Nucleus accumbens (tissue), 56 donors: ENCODE measurements around the gene MORC3.

ENCODE experiments used
- DNase-seq, 56 donors: peaks; one replicate each; lab custom pipeline; 2025; lab: John Stamatoyannopoulos, UW

Gene MORC3

DNA sequence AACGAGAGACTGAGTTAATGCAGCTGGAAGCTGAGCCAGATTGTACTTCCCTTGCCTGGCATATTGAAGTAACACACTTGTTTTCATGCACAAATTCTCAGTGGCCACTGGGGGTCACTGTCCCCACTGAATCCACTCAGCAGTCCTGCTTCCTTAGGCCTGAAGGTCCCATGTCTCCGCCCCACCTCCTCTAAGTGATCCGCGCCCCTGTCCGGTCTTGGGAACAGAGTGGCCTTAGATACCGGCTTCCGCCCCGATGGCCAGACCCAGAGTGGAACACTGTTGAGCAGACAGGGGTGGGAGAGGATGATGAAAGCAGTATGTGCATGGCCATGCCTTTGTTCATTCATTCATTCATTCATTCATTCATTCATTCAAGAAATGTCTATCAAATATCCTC lies 100.0 kb downstream of the MORC3 start:
- peak in 47 of 56 donors; percentile 5 to 78 (median 35) for DNase-seq

DNA sequence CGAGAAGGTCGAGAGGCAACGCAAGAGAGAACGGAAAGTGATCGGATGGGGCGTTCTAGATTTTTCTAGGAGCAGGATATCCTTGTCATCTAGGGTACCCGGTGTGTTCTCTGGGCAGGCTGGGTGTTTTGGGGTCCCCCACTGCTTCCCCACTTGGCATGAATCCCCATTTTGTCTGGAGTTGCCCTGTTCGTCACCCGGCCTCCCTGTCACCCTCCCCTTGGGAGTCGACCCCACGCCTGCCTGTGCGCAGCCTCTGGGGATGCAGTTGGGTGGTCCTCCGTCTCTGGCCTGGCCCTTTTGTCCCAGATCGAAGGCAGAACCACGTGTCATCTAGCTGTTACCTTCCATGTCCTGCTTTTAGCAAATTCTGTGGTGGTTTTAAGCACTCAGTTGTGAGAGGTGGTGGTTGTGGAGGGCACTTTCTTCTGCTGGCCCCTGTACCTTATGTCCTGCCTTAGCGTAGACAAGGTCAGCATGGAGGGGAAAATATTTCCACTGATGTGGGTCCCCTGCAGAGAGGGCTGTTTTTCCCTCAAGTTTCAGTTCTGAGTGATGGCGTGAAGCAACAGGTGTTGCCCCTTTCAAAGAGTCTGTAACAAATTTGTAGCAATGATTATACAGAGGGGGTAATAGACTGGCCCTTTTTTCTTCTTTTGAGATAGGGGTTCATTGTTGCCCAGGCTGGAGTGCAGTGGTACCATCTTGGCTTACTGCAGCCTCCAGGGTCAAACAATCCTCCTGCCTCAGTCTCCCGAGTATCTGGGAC lies 100.8 kb downstream of the MORC3 start:
- no peak for DNase-seq

DNA sequence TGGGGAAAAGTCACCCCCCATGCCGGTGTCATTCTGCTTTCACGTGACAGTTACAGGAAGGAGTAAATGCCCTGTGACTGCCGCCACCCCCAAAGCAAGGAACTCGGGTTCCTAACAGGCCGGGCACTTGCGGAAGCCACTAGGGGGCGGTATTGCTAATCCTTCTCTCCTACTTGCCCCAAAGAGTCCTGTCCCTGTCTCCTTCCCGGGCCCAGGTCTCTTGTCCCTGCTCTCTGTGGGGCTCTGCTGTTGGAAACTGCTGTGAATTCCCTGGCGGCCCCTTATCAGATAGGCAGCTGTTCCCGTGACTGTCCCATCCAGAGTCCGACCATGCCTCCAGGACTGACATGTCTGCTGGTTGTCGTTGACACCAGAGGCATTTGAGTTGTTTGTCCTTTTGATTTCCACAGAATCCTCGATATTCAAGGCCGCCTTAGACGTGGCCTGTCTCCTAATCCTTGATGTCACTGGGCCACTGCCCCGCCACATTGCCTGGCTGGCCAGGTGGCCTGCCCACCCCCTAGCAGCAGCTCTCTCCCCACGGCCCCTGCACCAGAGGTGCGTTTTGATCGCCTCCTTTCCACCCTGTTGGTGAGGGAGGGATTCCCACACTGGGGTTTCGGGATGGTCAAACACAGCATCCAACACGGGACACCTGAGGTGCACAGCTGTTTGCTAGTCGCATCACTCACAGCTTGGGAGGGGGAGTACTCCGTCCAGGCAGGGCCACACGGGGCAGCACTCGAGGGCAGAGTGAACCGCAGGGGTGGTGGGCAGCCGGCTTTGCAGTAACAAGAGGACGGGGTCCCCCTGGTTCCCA lies 102.5 kb downstream of the MORC3 start:
- peak in 3 of 56 donors; percentile 1 to 15 (median 8) for DNase-seq

DNA sequence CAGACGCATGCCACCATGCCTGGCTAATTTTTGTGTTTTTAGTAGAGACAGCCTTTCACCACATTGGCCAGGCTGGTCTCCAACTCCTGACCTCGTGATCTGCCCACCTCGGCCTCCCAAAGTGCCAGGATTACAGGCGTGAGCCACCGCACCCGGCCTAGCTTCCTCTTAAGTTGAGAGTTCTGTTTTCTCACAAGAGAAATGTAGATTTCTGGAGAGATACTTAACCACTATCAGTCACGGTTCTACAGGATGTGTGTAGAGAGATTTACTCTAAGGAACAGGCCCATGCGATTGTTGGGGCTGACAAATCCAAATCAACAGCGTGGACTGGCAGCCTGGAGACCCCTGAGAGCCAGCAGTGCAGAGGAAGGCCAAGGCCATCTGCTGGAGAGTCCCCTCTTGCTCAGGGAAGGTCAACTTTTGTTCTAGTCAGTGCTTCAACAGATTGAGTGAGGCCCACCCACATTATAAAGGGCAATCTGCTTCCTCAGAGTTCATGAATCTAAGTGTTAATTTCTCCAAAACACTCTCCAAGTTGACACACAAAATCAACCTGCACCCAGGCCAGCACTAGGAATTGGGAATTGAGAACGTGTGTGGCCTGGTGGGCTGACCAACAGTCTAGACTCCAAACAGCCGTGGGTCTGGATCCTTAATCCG lies 103.9 kb downstream of the MORC3 start:
- no peak for DNase-seq

DNA sequence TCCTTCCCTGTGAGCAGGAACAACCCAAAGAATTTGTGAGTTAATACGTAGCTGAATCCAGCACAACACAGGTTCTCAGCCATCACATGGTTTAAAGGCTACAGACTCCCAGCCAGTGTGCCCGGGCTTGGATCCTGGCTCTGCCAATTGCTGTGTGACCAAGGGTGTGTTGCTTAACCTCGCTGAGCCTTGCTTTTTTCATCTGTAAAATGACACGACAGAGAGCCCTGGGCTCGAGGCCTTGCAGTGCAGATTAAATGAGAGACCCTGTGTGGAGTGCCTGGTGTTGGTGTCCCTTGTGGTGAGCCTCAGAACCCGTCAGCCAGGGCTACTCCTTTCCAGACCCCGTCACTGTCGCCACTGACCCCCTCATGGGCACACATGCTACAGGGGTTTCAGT lies 104.6 kb downstream of the MORC3 start:
- no peak for DNase-seq

DNA sequence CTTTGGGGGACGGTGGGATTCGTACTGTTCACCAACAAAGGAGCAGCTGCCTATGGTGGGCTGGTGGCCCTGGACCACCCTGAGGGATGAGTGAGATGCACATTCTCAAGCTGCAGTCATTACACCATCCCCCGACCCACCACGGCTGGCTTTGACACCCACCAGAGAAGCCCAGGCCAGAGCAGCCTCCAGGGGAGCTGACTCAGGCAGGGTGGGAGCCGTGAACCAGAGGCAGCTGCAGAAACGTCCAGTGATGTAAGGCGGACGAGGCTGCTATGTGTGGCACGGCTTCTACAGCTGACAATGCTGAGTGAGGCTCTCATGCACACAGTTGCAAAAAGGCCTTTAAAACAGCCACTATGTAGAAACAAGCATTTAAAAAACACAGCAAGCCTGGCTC lies 105.3 kb downstream of the MORC3 start:
- no peak for DNase-seq
